ENCODE results near the gene AKR1C2.
"Not testable (repeated sequence)": the region's sequence is repeated elsewhere in the genome, so short reads cannot be mapped to it uniquely, and the experiment has no call there.

DNA sequence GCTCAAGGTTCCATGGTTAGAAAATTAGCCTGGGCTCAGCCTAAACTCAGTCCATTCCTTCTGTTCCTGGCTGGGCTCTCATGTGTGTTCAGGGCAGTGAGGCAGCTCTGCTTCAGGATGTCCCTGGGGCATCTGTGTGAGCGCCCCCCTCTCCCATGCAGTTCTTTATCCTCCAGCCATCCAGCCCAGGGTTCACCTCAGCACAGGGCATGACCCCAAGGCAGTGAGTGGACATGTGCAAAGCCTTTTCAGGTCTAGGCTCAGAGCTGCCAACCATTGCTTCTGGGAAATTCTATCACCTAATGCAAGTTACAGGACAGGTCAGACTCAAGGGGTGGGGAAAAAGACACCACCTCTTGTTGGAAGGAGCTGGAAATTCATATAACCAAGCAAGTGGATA lies 30.4 kb downstream of the AKR1C2 start:
- TF ChIP-seq ZFP36 (IDR thresholded peaks at IDR 0.05; ENCODE audit: borderline replicate concordance, partially characterized antibody); CBX8 (IDR thresholded peaks at IDR 0.05); PBX3 (IDR thresholded peaks at IDR 0.05); POLR2A (IDR thresholded peaks at IDR 0.05; ENCODE audit: low read length); SREBF2 (IDR thresholded peaks at IDR 0.05); JUNB (IDR thresholded peaks at IDR 0.05); KDM1A (IDR thresholded peaks at IDR 0.05; ENCODE audit: low read depth); RFX5 (IDR thresholded peaks at IDR 0.05); EP300 (IDR thresholded peaks at IDR 0.05); HDAC2 (IDR thresholded peaks at IDR 0.05); BHLHE40 (IDR thresholded peaks at IDR 0.05; ENCODE audit: low read depth, low read length); REST (IDR thresholded peaks at IDR 0.05): not testable (repeated sequence)
- TF ChIP-seq, protein P1, sequence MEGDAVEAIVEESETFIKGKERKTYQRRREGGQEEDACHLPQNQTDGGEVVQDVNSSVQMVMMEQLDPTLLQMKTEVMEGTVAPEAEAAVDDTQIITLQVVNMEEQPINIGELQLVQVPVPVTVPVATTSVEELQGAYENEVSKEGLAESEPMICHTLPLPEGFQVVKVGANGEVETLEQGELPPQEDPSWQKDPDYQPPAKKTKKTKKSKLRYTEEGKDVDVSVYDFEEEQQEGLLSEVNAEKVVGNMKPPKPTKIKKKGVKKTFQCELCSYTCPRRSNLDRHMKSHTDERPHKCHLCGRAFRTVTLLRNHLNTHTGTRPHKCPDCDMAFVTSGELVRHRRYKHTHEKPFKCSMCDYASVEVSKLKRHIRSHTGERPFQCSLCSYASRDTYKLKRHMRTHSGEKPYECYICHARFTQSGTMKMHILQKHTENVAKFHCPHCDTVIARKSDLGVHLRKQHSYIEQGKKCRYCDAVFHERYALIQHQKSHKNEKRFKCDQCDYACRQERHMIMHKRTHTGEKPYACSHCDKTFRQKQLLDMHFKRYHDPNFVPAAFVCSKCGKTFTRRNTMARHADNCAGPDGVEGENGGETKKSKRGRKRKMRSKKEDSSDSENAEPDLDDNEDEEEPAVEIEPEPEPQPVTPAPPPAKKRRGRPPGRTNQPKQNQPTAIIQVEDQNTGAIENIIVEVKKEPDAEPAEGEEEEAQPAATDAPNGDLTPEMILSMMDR (IDR thresholded peaks at IDR 0.05) = not testable (repeated sequence)

All from A549 (cell line).